Measurements from ENCODE around the gene MEF2D. TPM values are rescaled to one million over a fixed set of nuclear protein-coding genes. Genes with fewer than 3 reads are reported as not detected.

MEF2D gene
- total RNA-seq, 1 experiment from 2014 or later: 17.3 TPM

DNA sequence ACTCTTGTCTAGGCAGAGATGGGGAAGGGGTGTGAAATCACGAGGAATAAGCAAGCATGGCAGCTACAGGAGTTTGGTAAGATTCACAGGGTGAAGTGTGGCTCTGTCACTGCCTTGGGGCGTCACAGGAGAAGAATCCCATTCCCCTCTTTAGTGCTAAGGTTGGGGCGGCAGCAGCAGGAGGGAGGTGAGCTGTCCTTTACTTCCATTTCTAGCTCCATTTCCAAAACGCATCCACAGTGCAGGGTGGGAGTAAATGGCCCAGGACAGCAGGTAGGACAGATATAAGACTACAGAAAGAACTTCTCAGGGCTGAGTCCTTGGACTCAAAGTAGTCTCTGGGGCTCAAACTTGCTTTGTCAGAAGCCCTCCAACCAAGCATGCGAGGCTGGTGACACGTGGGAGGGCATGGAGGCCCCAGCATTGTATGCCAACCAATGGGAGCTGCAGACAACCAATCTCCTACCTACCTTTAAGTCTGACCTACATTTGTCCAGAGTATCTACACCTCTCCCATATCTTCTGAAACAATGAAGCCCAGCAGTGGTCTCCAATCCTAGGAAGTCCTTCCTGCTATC is 8.5 kb downstream of the MEF2D start:
- no peaks in the 10 kb centered on the region for H3F3A ChIP-seq (ENCODE audit: low read length, unreplicated experiment)
- no peak overlapping the region for H3K27ac ChIP-seq (ENCODE audit: low read length)
- no peak overlapping the region for H3K9ac ChIP-seq (ENCODE audit: low read length)
- intact Hi-C loops (cut with micrococcal nuclease): no loop called here
- 0 out of 2 replicates have a peak, but pooled peaks cover 8% of the 10 kb centered on the region for H3K36me3 ChIP-seq (ENCODE audit: low read depth, low read length)
- ATAC-seq (no peak), DNase-seq (no peak)
- no peak overlapping the region for H3K4me3 ChIP-seq (ENCODE audit: low read length)
- H3K27me3 ChIP-seq (ENCODE audit: low read length): no peaks in the 10 kb centered on the region
- no peaks in the 10 kb centered on the region for H3K9me3 ChIP-seq (ENCODE audit: low read length)
- peaks cover 58% of the 10 kb centered on the region for H4K20me1 ChIP-seq (ENCODE audit: low read length)
- H3K4me2 ChIP-seq (ENCODE audit: low read length): no peak overlapping the region
- H3K4me1 ChIP-seq (ENCODE audit: insufficient read depth, low read length): peaks cover 29% of the 10 kb centered on the region
- BruUV-seq (replicated peaks): no TSS peak
- H3K79me2 ChIP-seq (ENCODE audit: low read length): peaks cover 93% of the 10 kb centered on the region
- ChIA-PET CTCF (no interaction called here), POLR2A (ENCODE audit: unreplicated experiment) (no interaction called here)
- no peaks in the 10 kb centered on the region for H3K9me2 ChIP-seq (replicated peaks; ENCODE audit: low read length)
- TF ChIP-seq EZH2 (IDR thresholded peaks at IDR 0.05; ENCODE audit: low read length, unreplicated experiment): no peak
- TF ChIP-seq, protein P1, sequence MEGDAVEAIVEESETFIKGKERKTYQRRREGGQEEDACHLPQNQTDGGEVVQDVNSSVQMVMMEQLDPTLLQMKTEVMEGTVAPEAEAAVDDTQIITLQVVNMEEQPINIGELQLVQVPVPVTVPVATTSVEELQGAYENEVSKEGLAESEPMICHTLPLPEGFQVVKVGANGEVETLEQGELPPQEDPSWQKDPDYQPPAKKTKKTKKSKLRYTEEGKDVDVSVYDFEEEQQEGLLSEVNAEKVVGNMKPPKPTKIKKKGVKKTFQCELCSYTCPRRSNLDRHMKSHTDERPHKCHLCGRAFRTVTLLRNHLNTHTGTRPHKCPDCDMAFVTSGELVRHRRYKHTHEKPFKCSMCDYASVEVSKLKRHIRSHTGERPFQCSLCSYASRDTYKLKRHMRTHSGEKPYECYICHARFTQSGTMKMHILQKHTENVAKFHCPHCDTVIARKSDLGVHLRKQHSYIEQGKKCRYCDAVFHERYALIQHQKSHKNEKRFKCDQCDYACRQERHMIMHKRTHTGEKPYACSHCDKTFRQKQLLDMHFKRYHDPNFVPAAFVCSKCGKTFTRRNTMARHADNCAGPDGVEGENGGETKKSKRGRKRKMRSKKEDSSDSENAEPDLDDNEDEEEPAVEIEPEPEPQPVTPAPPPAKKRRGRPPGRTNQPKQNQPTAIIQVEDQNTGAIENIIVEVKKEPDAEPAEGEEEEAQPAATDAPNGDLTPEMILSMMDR (conservative IDR thresholded peaks at IDR 0.05; ENCODE audit: low read depth, low read length): no peak
- H2AFZ ChIP-seq (ENCODE audit: low read length): no peak overlapping the region

DNA sequence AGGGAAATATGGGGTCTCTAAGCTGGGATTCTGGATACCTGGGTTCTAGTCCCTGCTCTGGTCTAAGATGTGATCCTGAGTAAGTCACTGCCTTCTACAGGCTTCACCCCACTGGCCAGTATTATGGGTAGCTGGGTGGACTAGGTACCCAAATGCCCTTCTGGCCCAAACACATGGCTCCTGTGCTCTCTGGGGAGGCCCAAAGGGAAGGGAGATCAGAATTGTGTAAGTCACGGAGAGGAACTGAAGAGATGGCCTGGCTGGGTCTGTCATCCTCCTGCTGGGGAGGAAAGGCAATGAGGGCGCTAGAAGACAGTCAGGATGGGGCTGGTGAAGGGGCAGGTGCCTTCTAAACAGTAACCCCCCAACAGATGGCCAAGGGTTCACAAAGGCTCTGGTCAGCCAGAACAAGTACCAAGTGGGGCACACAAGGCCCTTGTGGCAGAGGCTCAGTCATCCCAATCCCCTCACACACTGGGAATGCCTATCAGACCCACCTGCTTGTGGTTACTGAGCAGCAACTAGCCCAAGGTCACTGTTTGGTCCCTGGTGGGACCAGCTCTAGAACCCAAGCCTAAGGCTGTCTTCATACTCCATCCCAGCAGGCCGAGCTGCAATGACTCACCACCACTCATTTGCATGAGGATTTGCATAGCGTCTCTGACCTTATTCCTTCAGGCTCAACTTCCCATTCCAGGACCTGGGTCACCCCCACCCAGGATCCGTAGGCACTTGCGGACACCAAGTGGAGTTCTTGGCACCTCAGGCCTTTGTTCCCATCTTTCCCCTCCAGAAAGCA is 9.2 kb downstream of the MEF2D start:
- H3K9me2 ChIP-seq (replicated peaks; ENCODE audit: low read length): no peaks in the 10 kb centered on the region
- BruUV-seq (replicated peaks): no TSS peak
- no peak overlapping the region for H3K4me2 ChIP-seq (ENCODE audit: low read length)
- H3F3A ChIP-seq (ENCODE audit: low read length, unreplicated experiment): no peaks in the 10 kb centered on the region
- DNase-seq (no peak), ATAC-seq (no peak)
- H3K36me3 ChIP-seq (ENCODE audit: low read depth, low read length): 0 out of 2 replicates have a peak, but pooled peaks cover 8% of the 10 kb centered on the region
- H3K9ac ChIP-seq (ENCODE audit: low read length): no peak overlapping the region
- H3K4me1 ChIP-seq (ENCODE audit: insufficient read depth, low read length): peaks cover 21% of the 10 kb centered on the region
- H4K20me1 ChIP-seq (ENCODE audit: low read length): peaks cover 57% of the 10 kb centered on the region
- TF ChIP-seq EZH2phosphoT487 (IDR thresholded peaks at IDR 0.05; ENCODE audit: borderline replicate concordance, low read length) (no peak), EZH2 (IDR thresholded peaks at IDR 0.05; ENCODE audit: low read length, unreplicated experiment) (no peak)
- TF ChIP-seq, protein P1 (conservative IDR thresholded peaks at IDR 0.05; ENCODE audit: low read depth, low read length): no peak
- H3K4me3 ChIP-seq (ENCODE audit: low read length): no peak overlapping the region
- H3K79me2 ChIP-seq (ENCODE audit: low read length): peaks cover 92% of the 10 kb centered on the region
- POLR2A ChIA-PET (ENCODE audit: unreplicated experiment): no interaction called here
- H3K27ac ChIP-seq (ENCODE audit: low read length): no peak overlapping the region
- H3K27me3 ChIP-seq (ENCODE audit: low read length): no peaks in the 10 kb centered on the region
- H3K9me3 ChIP-seq (ENCODE audit: low read length): no peaks in the 10 kb centered on the region
- intact Hi-C loops (cut with micrococcal nuclease): no loop called here
- CTCF ChIA-PET: no interaction called here
- H2AFZ ChIP-seq (ENCODE audit: low read length): no peak overlapping the region
